HG02840 (cell line): ENCODE results near the gene TTLL11.
"Not testable (repeated sequence)": the region's sequence is repeated elsewhere in the genome, so short reads cannot be mapped to it uniquely, and the experiment has no call there.

Source experiments
- ATAC-seq: cut with Tn5 transposase; IDR thresholded peaks from one replicate; pipeline ENCODE4 v1.9.1; 2021; ENCODE audit warnings: mild to moderate bottlenecking, moderate library complexity, moderate number of reproducible peaks; ENCODE audit not compliant: unreplicated experiment, low FRiP score

TTLL11 gene

GRCh38 chr9:121921444-121921843, 171.7 kb downstream of the TTLL11 start:
- ATAC-seq: no peak

- no peak for ATAC-seq
Observed at GRCh38 chr9:121917375-121918335, 175.5 kb downstream of the TTLL11 start.

- no peak for ATAC-seq
Observed at GRCh38 chr9:121915304-121915625, 177.8 kb downstream of the TTLL11 start.

GRCh38 chr9:121914604-121915303, 178.4 kb downstream of the TTLL11 start:
- no peak for ATAC-seq

GRCh38 chr9:121914017-121914595, 179.0 kb downstream of the TTLL11 start:
- no peak for ATAC-seq

- no peak for ATAC-seq
Observed at GRCh38 chr9:121912812-121913627, 180.1 kb downstream of the TTLL11 start.

GRCh38 chr9:121910491-121911040, 182.5 kb downstream of the TTLL11 start:
- no peak for ATAC-seq

GRCh38 chr9:121909111-121909510, 184.0 kb downstream of the TTLL11 start:
- no peak for ATAC-seq

- no peak for ATAC-seq
Observed at GRCh38 chr9:121906074-121906870, 186.8 kb downstream of the TTLL11 start.

GRCh38 chr9:121902461-121903135, 190.5 kb downstream of the TTLL11 start:
- ATAC-seq: no peak

- no peak for ATAC-seq
Observed at GRCh38 chr9:121901616-121902015, 191.5 kb downstream of the TTLL11 start.

GRCh38 chr9:121900163-121900562, 192.9 kb downstream of the TTLL11 start:
- no peak for ATAC-seq

GRCh38 chr9:121898856-121899255, 194.3 kb downstream of the TTLL11 start:
- no peak for ATAC-seq

- no peak for ATAC-seq
Observed at GRCh38 chr9:121897140-121897539, 196.0 kb downstream of the TTLL11 start.

- ATAC-seq: no peak
Observed at GRCh38 chr9:121896545-121896943, 196.6 kb downstream of the TTLL11 start.

GRCh38 chr9:121895818-121896544, 197.1 kb downstream of the TTLL11 start:
- ATAC-seq: no peak

- ATAC-seq: no peak
Observed at GRCh38 chr9:121895358-121895757, 197.8 kb downstream of the TTLL11 start.

- not testable (repeated sequence) for ATAC-seq
Observed at GRCh38 chr9:121894380-121894779, 198.7 kb downstream of the TTLL11 start.
